Measurements from ENCODE around the gene PRKN. TPM values are rescaled to one million over a fixed set of nuclear protein-coding genes. Genes with fewer than 3 reads are reported as not detected.

The PRKN gene
- total and polyA plus RNA-seq, 9 of the 15 experiments (the other 6 are each of a cell fraction or from before 2014, with no cell fraction given), result 0.03 to 0.96 (median 0.15) TPM; not detected in 2

GRCh38 chr6:161732594-161732993 lies 995.0 kb downstream of the PRKN start (continued):
- TF ChIP-seq U2AF2 (optimal IDR thresholded peaks at IDR 0.05; ENCODE audit: low read depth, low read length) (no peak), HMGXB4 (CRISPR knock-in tag; IDR thresholded peaks at IDR 0.05) (no peak), ZC3H11A (IDR thresholded peaks at IDR 0.05; ENCODE audit: low read depth, low read length) (no peak), STAT5A (IDR thresholded peaks at IDR 0.05; ENCODE audit: borderline replicate concordance, low read length) (no peak)

DNA sequence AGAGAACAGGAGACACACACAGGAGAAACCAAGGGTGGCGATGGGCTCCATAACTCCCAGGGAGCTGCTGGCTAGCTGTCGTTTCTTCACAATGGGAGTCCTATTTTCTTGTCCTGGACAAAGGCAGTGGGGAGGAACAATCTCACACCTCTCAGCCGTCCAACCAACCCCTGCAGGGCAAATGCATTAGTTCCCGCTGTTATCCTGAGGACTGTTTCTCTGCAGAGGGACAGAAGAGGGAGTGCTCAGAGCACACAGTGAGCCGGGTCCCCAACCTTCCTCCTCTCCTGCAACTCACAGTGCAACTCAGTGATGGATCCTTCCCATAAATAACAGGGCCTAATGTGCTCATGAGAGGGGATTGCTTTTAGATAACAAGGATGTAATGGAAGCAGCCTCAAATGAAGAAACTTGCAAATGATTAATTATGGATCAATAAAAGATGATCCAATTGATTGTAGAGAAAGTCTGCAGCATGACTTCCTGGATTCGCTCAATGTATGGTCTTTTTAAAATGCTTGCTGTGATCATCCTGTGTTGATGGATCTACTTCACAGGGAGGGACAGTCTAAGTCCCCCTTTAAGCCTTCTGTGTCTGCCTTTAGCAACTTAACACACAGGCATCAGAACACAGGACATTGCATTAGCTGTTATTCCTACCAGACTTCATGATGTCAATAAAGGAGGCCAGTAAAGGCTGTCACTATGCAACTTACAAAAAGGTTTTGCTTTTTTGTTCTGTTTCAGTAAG lies 1000.3 kb downstream of the PRKN start:
- ChIA-PET POLR2A (no interaction called here), CTCF (ENCODE audit: low intra/inter-chr PET ratio) (no interaction called here)
- no TSS peak for BruUV-seq (replicated peaks)
- TF ChIP-seq ZNF780A (CRISPR knock-in tag; IDR thresholded peaks at IDR 0.05) (no peak), NR2F6 (CRISPR knock-in tag; IDR thresholded peaks at IDR 0.05) (no peak)
- TF ChIP-seq, protein P1, sequence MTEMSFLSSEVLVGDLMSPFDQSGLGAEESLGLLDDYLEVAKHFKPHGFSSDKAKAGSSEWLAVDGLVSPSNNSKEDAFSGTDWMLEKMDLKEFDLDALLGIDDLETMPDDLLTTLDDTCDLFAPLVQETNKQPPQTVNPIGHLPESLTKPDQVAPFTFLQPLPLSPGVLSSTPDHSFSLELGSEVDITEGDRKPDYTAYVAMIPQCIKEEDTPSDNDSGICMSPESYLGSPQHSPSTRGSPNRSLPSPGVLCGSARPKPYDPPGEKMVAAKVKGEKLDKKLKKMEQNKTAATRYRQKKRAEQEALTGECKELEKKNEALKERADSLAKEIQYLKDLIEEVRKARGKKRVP (CRISPR knock-in tag; IDR thresholded peaks at IDR 0.05), result no peak
- TF ChIP-seq, protein P2, sequence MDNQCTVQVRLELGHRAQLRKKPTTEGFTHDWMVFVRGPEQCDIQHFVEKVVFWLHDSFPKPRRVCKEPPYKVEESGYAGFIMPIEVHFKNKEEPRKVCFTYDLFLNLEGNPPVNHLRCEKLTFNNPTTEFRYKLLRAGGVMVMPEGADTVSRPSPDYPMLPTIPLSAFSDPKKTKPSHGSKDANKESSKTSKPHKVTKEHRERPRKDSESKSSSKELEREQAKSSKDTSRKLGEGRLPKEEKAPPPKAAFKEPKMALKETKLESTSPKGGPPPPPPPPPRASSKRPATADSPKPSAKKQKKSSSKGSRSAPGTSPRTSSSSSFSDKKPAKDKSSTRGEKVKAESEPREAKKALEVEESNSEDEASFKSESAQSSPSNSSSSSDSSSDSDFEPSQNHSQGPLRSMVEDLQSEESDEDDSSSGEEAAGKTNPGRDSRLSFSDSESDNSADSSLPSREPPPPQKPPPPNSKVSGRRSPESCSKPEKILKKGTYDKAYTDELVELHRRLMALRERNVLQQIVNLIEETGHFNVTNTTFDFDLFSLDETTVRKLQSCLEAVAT (IDR thresholded peaks at IDR 0.05), result no peak
- no peak overlapping the region for H3K4me2 ChIP-seq (ENCODE audit: insufficient read depth, low read length)
- H3K9ac ChIP-seq (ENCODE audit: insufficient read depth in 1 of 2, low read depth in 2 of 2, low read length in 2 of 2), result no peak overlapping the region
- no peaks in the 10 kb centered on the region for H3K36me3 ChIP-seq (ENCODE audit: control insufficient read depth, insufficient read depth, low read length)
- H3K4me3 ChIP-seq, result no peak overlapping the region
- H3K9me1 ChIP-seq (ENCODE audit: control insufficient read depth, insufficient read depth, low read length), result no peaks in the 10 kb centered on the region
- intact Hi-C loops (cut with micrococcal nuclease) (no loop called here), in situ Hi-C loops (cut with MboI) (no loop called here)
- no peak overlapping the region for H3K27ac ChIP-seq (ENCODE audit: extremely low read depth, low read depth, low read length)
- no peaks in the 10 kb centered on the region for H3K27me3 ChIP-seq (ENCODE audit: control insufficient read depth in 2 of 2, insufficient read depth in 2 of 2, low read length in 2 of 2)
- H3K4me1 ChIP-seq (replicated peaks in 1 of 2; ENCODE audit: control insufficient read depth in 2 of 2, insufficient read depth in 2 of 2, low read length in 2 of 2), result no peaks in the 10 kb centered on the region
- 0% methylated on average over 6 of the region's 6 CpGs for WGBS (ENCODE audit: insufficient coverage, low coverage, missing lambda C conversion rate)
- no peaks in the 10 kb centered on the region for H4K20me1 ChIP-seq (replicated peaks; ENCODE audit: control insufficient read depth, insufficient read depth, low read length)
- ATAC-seq (no peak), DNase-seq (ENCODE audit: extremely low read depth in 1 of 4, low spot score in 3 of 4) (no peak), FAIRE-seq (no peak)
- H2AFZ ChIP-seq (ENCODE audit: low read depth, low read length), result no peak overlapping the region
- no peaks in the 10 kb centered on the region for H3K9me3 ChIP-seq (replicated peaks; ENCODE audit: control insufficient read depth, insufficient read depth, low read depth, low read length)
- H3K79me2 ChIP-seq (ENCODE audit: control insufficient read depth, insufficient read depth, low read length), result no peaks in the 10 kb centered on the region
